ENCODE measurements around the gene SLC35G3. TPM values are rescaled to one million over a fixed set of nuclear protein-coding genes. Genes with fewer than 3 reads are reported as not detected.

The SLC35G3 gene
- total and polyA plus RNA-seq, 2 experiments from 2014 or later, result not detected

DNA sequence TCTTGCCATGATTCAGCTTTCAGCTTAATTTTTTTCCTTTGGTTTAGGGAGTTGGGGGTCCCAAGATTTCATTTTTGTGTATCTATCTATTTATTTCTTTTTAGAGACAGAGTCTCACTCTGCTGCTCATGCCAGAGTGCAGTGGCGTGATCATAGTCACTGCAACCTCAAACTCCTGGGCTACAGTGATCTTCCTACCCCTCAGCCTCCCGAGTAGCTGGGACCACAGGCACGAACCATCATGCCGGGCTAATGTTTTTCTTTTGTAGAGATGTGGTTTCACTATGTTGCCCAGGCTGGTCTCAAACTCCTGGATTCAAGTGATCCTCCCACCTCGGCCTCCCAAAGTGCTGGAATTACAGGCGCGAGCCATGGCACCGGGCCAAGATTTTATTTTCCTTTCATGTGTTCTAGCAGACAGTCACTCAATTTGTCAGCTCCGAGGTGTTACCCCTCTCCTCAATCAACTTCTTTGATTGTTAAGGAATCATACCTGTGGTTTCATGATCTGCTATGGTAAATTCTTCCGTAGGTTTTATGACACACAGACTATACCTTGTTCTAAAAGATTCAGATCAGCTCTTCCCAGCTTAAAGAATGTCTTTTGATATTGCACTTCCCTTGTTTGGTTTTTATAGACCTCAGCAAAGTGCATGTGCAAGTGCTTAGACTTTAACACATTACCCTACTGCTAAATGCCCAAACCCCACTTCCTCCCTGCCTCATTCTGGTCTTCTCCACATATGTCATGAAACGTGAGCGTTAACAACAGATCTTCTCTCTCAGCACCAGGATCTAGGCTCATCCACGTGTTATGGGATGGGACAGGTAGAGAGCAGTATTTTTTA is 33.6 kb downstream of the SLC35G3 start (continued):
- TF ChIP-seq CTCF (conservative IDR thresholded peaks at IDR 0.05; ENCODE audit: low read depth in 2 of 2) (no peak), STAT1 (IDR thresholded peaks at IDR 0.05; ENCODE audit: unreplicated experiment) (no peak), CREB1 (CRISPR knock-in tag; IDR thresholded peaks at IDR 0.05; ENCODE audit: low read depth) (no peak), ZNF331 (CRISPR knock-in tag; IDR thresholded peaks at IDR 0.05; ENCODE audit: low read depth) (no peak), NANOG (IDR thresholded peaks at IDR 0.05; ENCODE audit: borderline replicate concordance) (no peak), EZH2phosphoT487 (IDR thresholded peaks at IDR 0.05; ENCODE audit: unreplicated experiment) (no peak), JUNB (IDR thresholded peaks at IDR 0.05; ENCODE audit: unreplicated experiment) (no peak)
- TF ChIP-seq, protein P1, sequence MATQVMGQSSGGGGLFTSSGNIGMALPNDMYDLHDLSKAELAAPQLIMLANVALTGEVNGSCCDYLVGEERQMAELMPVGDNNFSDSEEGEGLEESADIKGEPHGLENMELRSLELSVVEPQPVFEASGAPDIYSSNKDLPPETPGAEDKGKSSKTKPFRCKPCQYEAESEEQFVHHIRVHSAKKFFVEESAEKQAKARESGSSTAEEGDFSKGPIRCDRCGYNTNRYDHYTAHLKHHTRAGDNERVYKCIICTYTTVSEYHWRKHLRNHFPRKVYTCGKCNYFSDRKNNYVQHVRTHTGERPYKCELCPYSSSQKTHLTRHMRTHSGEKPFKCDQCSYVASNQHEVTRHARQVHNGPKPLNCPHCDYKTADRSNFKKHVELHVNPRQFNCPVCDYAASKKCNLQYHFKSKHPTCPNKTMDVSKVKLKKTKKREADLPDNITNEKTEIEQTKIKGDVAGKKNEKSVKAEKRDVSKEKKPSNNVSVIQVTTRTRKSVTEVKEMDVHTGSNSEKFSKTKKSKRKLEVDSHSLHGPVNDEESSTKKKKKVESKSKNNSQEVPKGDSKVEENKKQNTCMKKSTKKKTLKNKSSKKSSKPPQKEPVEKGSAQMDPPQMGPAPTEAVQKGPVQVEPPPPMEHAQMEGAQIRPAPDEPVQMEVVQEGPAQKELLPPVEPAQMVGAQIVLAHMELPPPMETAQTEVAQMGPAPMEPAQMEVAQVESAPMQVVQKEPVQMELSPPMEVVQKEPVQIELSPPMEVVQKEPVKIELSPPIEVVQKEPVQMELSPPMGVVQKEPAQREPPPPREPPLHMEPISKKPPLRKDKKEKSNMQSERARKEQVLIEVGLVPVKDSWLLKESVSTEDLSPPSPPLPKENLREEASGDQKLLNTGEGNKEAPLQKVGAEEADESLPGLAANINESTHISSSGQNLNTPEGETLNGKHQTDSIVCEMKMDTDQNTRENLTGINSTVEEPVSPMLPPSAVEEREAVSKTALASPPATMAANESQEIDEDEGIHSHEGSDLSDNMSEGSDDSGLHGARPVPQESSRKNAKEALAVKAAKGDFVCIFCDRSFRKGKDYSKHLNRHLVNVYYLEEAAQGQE (IDR thresholded peaks at IDR 0.05; ENCODE audit: unreplicated experiment), result no peak

- Histone ChIP-seq H3K4me2 (no peak overlapping the region), H3K79me2 (replicated peaks; ENCODE audit: insufficient read depth) (no peaks in the 10 kb centered on the region), H3K27ac (ENCODE audit: low read depth) (no peak overlapping the region), H3F3A (replicated peaks; ENCODE audit: low read depth) (no peaks in the 10 kb centered on the region), H3K27me3 (ENCODE audit: insufficient read depth) (no peaks in the 10 kb centered on the region), H2AFZ (no peak overlapping the region), H3K4me3 (no peak overlapping the region), H3K4me1 (ENCODE audit: insufficient read depth) (peaks cover 3% of the 10 kb centered on the region; the same call in 1 of the 2 replicates), H4K20me1 (replicated peaks; ENCODE audit: insufficient read depth) (no peaks in the 10 kb centered on the region), H3K9me2 (ENCODE audit: insufficient read depth) (0 out of 2 replicates have a peak, but pooled peaks cover 3% of the 10 kb centered on the region), H3K36me3 (ENCODE audit: insufficient read depth) (no peaks in the 10 kb centered on the region)
- Mint-ChIP-seq H3K27ac (no peak overlapping the region; the same call in 1 of the 2 replicates), H3K27me3 (ENCODE audit: insufficient read depth, low read depth, poor library complexity) (peaks cover 1% of the 10 kb centered on the region), H3K4me1 (peaks cover 7% of the 10 kb centered on the region), H3K4me3 (no peak overlapping the region), H3K9me3 (no peaks in the 10 kb centered on the region), H3K36me3 (ENCODE audit: low read depth) (no peaks in the 10 kb centered on the region)
- ATAC-seq, result no peak
- DNase-seq (ENCODE audit: low spot score), result no peak
- TF ChIP-seq CREB1 (CRISPR knock-in tag; IDR thresholded peaks at IDR 0.05; ENCODE audit: low read depth) (no peak), CTCF (conservative IDR thresholded peaks at IDR 0.05; ENCODE audit: low read depth in 2 of 2) (no peak), EZH2 (IDR thresholded peaks at IDR 0.05; ENCODE audit: low read depth, unreplicated experiment) (no peak), ZNF331 (CRISPR knock-in tag; IDR thresholded peaks at IDR 0.05; ENCODE audit: low read depth) (no peak), EZH2phosphoT487 (IDR thresholded peaks at IDR 0.05; ENCODE audit: unreplicated experiment) (no peak), JUNB (IDR thresholded peaks at IDR 0.05; ENCODE audit: unreplicated experiment) (no peak)
These were observed 34.3 kb downstream of the SLC35G3 start for GRCh38 chr17:35159940-35160339.
